ENCODE results near the gene SLC9C2. TPM values are rescaled to one million over a fixed set of nuclear protein-coding genes. Genes with fewer than 3 reads are reported as not detected.
"Not testable (repeated sequence)": the region's sequence is repeated elsewhere in the genome, so short reads cannot be mapped to it uniquely, and the experiment has no call there.

Gene SLC9C2
- under 1 TPM in 3 of 4 donors, not detected in 1; 0.03 to 0.15 (median 0.09) TPM for polyA plus RNA-seq (ENCODE audit: insufficient read length in 4 of 4)

DNA sequence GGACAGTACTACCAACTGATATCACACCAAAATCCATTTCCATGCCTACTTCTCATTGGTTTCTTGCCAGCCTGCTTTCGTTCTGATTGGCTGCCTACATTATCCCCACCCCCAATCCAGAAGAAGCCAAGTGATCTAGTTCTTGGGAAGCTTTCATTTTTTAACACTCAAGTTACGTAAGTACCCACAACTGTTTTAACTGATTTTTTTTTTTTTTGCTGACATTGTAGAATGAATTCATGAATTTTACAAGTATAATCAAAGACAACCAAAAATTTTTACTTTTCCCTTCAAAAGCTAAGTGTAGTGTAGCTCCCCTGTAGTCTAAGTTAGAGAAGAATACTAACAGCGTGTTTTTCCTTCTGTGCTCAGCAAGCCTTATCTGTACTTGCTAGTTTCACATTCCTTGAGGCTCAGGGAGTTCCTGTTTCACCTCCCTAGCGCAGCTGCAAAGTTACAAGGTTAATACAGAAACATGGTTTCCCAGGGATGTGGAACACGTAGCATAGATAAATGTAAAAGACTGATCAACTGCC lies at the start of gene SLC9C2:
SLC9C2 (minus strand) TSS at position 17 of the 536 bp plus-strand sequence. CDS start 1,296 bp downstream, outside the sequence.
- DNase-seq (ENCODE audit: low read depth in 4 of 4, low spot score in 3 of 4) = no peak

GRCh38 chr1:173648880-173649605 lies 46.2 kb upstream of the SLC9C2 start:
- DNase-seq (ENCODE audit: low read depth in 4 of 4, low spot score in 3 of 4) = no peak

- DNase-seq (ENCODE audit: low read depth in 4 of 4, low spot score in 3 of 4) = no peak
Measured at GRCh38 chr1:173646656-173647055, 43.8 kb upstream of the SLC9C2 start.

GRCh38 chr1:173642450-173643139 lies 39.7 kb upstream of the SLC9C2 start:
- not testable (repeated sequence) for DNase-seq (ENCODE audit: low read depth in 4 of 4, low spot score in 3 of 4)

DNA sequence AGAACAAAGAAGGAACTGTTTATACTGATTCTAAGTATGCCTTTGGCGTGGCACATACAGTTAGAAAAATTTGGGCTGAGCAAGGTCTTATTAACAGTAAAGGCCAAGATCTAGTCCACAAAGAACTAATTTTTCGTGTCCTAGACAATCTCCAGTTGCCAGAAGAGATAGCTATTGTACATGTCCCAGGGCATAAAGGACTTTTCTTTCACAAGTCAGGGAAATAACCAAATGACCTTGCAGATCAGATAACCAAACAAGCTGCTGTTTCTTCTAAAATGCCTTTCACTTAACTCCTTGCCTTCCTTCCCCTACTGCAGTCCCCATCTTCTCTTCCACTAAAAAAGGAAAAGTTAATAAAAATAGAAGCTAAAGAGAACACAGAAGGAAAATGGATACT lies 36.2 kb upstream of the SLC9C2 start:
- DNase-seq (ENCODE audit: low read depth in 4 of 4, low spot score in 3 of 4) = no peak

GRCh38 chr1:173638043-173639021 lies 35.5 kb upstream of the SLC9C2 start:
- DNase-seq (ENCODE audit: low read depth in 4 of 4, low spot score in 3 of 4) = no peak

GRCh38 chr1:173637236-173638042 lies 34.6 kb upstream of the SLC9C2 start:
- DNase-seq (ENCODE audit: low read depth in 4 of 4, low spot score in 3 of 4) = not testable (repeated sequence)

DNA sequence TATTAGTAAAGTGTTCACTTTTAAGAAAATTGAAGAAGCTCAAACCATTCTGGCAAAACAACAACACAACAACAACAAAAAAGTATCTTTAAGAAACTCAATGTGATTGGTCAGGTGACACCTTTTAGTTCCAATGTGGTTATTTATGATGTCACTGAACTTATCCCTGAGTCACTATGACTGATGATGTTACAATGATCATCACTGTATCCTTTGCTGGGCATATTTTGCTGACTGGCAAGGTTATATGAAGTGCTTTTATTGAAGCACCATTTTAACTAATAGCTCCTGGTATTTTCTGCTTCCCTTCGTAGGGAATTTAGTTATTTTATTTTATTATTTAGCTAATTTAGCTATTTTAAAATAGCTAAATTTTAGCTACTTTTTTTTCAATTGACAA lies 32.2 kb upstream of the SLC9C2 start, which contains the start of gene TEX50:
TEX50 (plus strand) TSS at position 223 of the 400 bp plus-strand sequence. CDS start 184 bp downstream, outside the sequence.
- no peak for DNase-seq (ENCODE audit: low read depth in 4 of 4, low spot score in 3 of 4)

DNA sequence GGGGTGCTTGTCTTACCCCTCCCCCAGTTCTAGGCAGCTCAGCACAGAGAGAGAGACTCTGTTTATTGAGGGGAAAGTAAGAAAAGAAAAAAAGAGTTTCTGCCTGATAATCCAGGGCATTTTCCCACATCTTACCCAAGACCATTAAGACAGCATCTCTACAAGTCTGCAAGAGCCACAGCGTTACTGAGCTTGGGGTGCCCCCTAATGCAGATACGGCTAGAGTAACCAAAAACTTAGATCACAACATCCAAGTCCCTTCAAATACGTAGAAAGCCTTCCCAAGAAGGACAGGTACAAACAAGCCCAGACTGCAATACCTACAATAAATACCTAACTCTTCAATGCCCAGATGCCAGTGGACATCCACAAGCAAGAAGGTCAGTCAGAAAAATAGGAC lies 26.0 kb upstream of the SLC9C2 start:
- DNase-seq (ENCODE audit: low read depth in 4 of 4, low spot score in 3 of 4) = no peak

- no peak for DNase-seq (ENCODE audit: low read depth in 4 of 4, low spot score in 3 of 4)
Measured at GRCh38 chr1:173627269-173627668, 24.4 kb upstream of the SLC9C2 start.

DNA sequence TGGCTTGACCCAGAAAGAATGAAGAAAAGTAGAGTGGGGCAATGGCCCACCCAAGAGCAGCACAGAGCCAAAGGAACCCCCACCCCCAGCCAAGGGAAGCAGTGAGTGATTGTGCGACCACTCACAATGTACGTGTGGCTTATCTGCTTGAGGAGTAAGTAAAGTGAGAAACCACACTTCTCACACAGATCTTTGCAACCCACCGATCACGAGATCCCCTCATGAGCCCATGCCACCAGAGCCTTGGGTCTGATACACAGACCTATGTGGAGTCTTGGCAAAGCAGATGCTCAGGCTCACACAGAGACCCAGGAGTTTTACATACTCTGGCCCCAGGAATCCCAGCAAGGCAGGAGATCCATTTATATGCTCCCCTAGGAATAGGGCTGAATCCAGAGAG lies 14.0 kb upstream of the SLC9C2 start:
- DNase-seq (ENCODE audit: low read depth in 4 of 4, low spot score in 3 of 4) = no peak

DNA sequence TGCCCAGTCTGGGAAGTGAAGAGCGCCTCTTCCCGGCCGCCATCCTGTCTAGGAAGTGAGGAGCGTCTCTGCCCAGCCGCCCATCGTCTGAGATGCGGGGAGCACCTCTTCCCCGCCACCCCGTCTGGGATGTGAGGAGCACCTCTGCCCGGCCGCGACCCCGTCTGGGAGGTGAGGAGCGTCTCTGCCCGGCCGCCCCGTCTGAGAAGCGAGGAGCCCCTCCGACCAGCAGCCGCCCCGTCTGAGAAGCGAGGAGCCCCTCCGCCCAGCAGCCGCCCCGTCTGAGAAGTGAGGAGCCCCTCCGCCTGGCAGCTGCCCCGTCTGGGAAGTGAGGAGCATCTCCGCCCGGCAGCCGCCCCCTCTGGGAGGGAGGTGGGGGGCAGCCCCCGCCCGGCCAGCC lies 10.2 kb upstream of the SLC9C2 start:
- not testable (repeated sequence) for DNase-seq (ENCODE audit: low read depth in 4 of 4, low spot score in 3 of 4)

GRCh38 chr1:173608503-173609216 lies 5.8 kb upstream of the SLC9C2 start:
- DNase-seq (ENCODE audit: low read depth in 4 of 4, low spot score in 3 of 4) = no peak

DNA sequence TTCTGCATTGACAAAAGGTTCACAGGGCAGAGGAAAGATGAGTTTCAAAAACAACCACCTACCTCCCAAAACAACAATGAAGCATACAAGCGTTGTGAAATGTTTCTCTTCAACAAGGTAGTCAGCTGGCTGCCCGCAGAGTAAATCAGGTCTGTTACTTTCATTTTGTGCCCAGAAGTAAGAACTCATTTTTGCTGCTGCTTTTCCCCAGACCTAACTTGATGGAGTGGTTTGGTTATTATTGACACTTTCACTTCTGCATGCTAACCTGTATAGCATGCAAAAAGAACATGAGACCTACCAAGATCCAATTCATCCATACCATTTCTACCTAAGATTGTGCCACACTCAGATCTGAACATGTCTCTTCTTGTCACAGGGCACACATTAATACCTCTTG lies 1.3 kb downstream of the SLC9C2 start:
- DNase-seq (ENCODE audit: low read depth in 4 of 4, low spot score in 3 of 4) = no peak

DNA sequence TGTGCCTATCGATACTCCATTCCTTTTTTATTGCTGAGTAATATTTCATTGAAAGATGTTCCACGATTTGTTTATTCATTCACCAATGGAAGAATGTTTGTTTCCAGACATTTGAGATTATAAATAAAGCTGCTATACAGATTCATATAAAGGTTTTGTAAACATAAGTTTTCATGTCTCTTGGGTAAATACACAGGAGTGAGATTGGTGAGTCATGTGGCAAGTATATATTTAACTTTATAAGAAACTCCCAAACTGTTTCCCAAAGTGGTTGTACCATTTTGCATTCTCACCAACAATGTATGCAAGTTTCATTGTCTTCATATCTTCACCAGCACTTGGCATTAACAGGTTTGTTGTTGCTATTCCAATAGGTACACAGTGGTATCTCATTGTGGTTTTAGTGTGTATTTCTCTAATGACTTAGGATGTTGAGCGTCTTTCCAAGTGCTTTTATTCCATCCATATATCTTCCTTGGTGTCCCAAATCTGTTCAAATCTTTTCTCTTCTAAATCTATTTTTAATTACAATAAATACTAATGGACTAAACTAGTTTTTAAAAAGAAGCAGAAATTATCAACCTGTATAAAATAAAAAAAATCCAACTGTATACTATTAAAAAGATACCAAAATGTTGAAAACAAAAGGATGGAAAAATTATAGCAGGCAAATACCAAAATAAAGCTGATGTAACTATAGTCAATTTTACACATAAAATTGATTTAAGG lies 6.6 kb downstream of the SLC9C2 start:
- DNase-seq (ENCODE audit: low read depth in 4 of 4, low spot score in 3 of 4) = no peak

DNA sequence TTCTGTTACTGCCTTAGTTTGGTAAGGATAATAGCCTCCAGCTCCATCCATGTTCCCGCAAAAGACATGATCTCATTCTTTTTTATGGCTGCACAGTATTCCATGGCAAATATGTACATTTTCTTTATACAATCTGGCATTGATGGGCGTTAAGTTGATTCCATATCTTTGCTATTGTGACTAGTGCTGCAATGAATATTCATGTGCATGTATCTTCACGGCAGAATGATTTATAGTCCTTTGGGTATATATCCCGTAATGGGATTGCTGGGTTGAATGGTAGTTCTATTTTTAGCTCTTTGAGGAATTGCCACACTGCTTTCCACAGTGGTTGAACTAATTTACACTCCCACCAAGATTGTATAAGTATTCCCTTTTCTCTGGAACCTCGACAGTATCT lies 11.7 kb downstream of the SLC9C2 start:
- DNase-seq (ENCODE audit: low read depth in 4 of 4, low spot score in 3 of 4) = not testable (repeated sequence)

GRCh38 chr1:173590557-173590956 lies 12.3 kb downstream of the SLC9C2 start:
- DNase-seq (ENCODE audit: low read depth in 4 of 4, low spot score in 3 of 4) = no peak

GRCh38 chr1:173581383-173582079 lies 21.3 kb downstream of the SLC9C2 start:
- no peak for DNase-seq (ENCODE audit: low read depth in 4 of 4, low spot score in 3 of 4)

Data from left renal pelvis (tissue), 4 donors.